ENCODE results near the gene RGL2.

DNA sequence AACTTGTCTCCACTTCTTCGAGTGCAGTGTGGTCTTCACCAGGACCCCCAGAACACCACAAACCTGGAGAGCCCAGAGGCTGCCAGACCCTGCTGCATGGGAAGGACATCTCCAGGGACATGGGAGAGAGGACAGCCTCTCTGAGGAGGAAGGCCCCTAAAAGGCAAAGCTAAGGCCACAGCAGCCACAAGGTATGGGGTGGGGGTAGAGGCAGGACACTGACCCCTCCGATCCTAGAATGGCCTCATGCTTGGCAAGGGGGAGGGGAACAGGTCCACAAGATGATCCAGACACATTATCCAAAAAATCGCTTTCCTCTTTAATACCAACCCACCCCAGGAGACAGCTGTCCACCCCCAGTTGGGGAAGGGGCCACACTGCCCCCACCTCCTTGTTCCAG, 19.9 kb downstream of the RGL2 start:
- TF ChIP-seq POLR2A (IDR thresholded peaks at IDR 0.05) (no peak), POLR2AphosphoS5 (IDR thresholded peaks at IDR 0.05) (no peak)
